Measurements from ENCODE around the gene MLF2. TPM values are rescaled to one million over a fixed set of nuclear protein-coding genes. Genes with fewer than 3 reads are reported as not detected.

The MLF2 gene
- total and polyA plus RNA-seq, 2 donors, result 69.5 to 131 TPM

DNA sequence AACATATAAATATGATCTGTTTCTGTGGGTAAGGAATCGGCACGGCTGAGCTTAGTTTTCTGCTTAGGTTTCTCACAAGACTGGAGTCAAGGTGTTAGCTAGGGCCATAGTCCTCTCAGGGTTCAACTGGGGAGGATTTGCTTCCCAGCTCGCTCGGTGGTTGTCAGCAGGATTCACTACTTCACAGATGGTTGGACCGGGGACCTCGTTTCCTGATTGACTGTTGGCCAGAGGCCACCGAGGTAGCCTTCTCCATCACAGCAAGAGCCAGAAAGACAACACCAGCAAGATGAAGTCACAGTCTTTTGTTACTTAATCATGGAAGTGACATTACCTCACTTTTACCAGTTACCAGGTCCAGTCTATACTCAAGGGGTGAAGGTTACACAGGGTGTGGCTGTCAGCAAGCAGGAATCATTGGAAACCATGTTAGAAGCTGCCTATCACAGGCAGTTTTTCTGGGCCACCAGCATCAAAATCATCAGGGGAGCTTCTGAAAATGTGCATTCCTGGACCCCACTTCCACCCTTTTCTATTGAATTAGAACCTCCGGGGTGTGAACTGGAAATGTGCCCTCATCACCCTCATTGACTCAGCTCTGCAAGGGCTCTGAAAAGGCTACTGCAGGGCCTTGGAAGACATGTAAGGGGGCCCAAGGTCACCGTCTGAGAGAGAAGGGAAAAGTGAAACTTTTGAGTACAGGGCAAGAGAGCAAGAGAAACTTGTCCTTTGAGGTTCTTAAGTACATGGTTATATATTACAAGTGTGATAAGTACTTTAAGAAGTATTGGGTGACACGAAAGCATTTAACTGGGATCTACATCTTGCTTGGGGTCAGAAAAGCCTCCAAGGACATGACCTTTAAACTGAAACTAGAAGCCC, 18.2 kb downstream of the MLF2 start:
- Histone ChIP-seq H3K36me3 (ENCODE audit: control insufficient read depth in 2 of 2, insufficient read depth in 2 of 2, low read length in 1 of 2) (peaks cover 25 to 30% of the 10 kb centered on the region in 2 donors), H3K4me3 (ENCODE audit: low read length in 2 of 2) (no peak overlapping the region), H3K4me1 (ENCODE audit: control insufficient read depth in 2 of 2, insufficient read depth in 2 of 2, low read length in 2 of 2) (no peaks in the 10 kb centered on the region), H3K27ac (ENCODE audit: low read depth in 1 of 2, low read length in 1 of 2) (no peak overlapping the region), H3K27me3 (ENCODE audit: control insufficient read depth in 2 of 2, insufficient read depth in 1 of 2, low read length in 1 of 2) (no peaks in the 10 kb centered on the region), H3K9me3 (ENCODE audit: control insufficient read depth in 2 of 2, insufficient read depth in 1 of 2, low read length in 1 of 2) (no peaks in the 10 kb centered on the region)
- no peak for DNase-seq (ENCODE audit: low read depth in 6 of 9, low spot score in 9 of 9)
- WGBS, result 97% methylated on average over 10 of the region's 10 CpGs

DNA sequence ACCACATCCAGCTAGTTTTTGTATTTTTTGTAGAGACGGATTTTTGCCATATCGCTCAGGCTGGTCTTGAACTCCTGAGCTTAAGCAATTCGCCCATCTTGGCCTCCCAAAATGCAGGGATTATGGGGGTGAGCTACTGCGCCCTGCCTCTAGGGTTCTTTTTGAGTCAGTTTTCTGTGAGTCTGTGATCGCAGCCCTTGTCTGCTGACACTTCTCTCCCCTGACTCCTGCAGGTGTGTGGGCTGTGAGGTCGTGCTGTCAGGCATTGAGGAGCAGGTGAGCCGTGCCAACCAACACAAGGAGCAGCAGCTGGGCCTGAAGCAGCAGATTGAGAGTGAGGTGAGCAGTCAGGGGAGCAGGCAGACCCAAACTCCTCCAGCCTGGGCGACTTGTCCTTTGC, 22.8 kb downstream of the MLF2 start:
- no peak for DNase-seq (ENCODE audit: low read depth in 6 of 9, low spot score in 9 of 9)
- no peak overlapping the region for H3K27ac ChIP-seq (ENCODE audit: low read depth in 1 of 2, low read length in 1 of 2)
- H3K4me3 ChIP-seq (ENCODE audit: low read length in 2 of 2), result no peak overlapping the region
- H3K36me3 ChIP-seq (ENCODE audit: control insufficient read depth in 2 of 2, insufficient read depth in 2 of 2, low read length in 1 of 2), result peaks cover 43 to 58% of the 10 kb centered on the region in 2 donors
- no peaks in the 10 kb centered on the region for H3K9me3 ChIP-seq (ENCODE audit: control insufficient read depth in 2 of 2, insufficient read depth in 1 of 2, low read length in 1 of 2)
- H3K27me3 ChIP-seq (ENCODE audit: control insufficient read depth in 2 of 2, insufficient read depth in 1 of 2, low read length in 1 of 2), result no peaks in the 10 kb centered on the region
- WGBS, result 97% methylated on average over 8 of the region's 8 CpGs
- H3K4me1 ChIP-seq (ENCODE audit: control insufficient read depth in 2 of 2, insufficient read depth in 2 of 2, low read length in 2 of 2), result no peaks in the 10 kb centered on the region

- H3K4me3 ChIP-seq (ENCODE audit: low read length in 2 of 2), result no peak overlapping the region
- no peaks in the 10 kb centered on the region for H3K27me3 ChIP-seq (ENCODE audit: control insufficient read depth in 2 of 2, insufficient read depth in 1 of 2, low read length in 1 of 2)
- peaks cover 0 to 4% of the 10 kb centered on the region in 2 donors for H3K9me3 ChIP-seq (ENCODE audit: control insufficient read depth in 2 of 2, insufficient read depth in 1 of 2, low read length in 1 of 2)
- H3K27ac ChIP-seq (ENCODE audit: low read depth in 1 of 2, low read length in 1 of 2), result no peak overlapping the region
- DNase-seq (ENCODE audit: low read depth in 6 of 9, low spot score in 9 of 9), result no peak
- peaks cover 38 to 54% of the 10 kb centered on the region in 2 donors for H3K36me3 ChIP-seq (ENCODE audit: control insufficient read depth in 2 of 2, insufficient read depth in 2 of 2, low read length in 1 of 2)
- 98% methylated on average over 18 of the region's 18 CpGs for WGBS
- peaks cover 6 to 9% of the 10 kb centered on the region in 2 donors for H3K4me1 ChIP-seq (ENCODE audit: control insufficient read depth in 2 of 2, insufficient read depth in 2 of 2, low read length in 2 of 2)
Observed at GRCh38 chr12:6729186-6729585, 23.8 kb downstream of the MLF2 start.

DNA sequence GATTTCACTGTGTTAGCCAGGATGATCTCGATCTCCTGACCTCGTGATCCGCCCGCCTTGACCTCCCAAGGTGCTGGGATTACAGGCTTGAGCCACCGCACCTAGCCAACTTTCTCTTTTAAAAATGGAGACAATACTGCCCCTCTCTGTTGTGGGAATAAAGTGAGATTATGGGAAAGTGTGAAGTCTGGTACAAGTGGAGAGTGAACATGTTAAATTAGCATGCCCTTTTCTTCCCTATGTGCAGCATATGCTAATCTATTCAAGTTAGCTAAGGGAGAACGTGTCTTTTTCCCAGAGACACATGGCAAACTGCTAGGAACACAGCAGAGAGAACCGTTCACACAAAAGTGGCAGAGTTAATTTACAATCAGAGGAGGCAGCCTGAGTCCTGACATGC, 27.6 kb downstream of the MLF2 start:
- Histone ChIP-seq H3K9me3 (ENCODE audit: control insufficient read depth in 2 of 2, insufficient read depth in 1 of 2, low read length in 1 of 2) (peaks cover 0 to 4% of the 10 kb centered on the region in 2 donors), H3K27me3 (ENCODE audit: control insufficient read depth in 2 of 2, insufficient read depth in 1 of 2, low read length in 1 of 2) (peaks cover 0 to 2% of the 10 kb centered on the region in 2 donors), H3K4me3 (ENCODE audit: low read length in 2 of 2) (no peak overlapping the region), H3K36me3 (ENCODE audit: control insufficient read depth in 2 of 2, insufficient read depth in 2 of 2, low read length in 1 of 2) (peaks cover 23 to 33% of the 10 kb centered on the region in 2 donors), H3K4me1 (ENCODE audit: control insufficient read depth in 2 of 2, insufficient read depth in 2 of 2, low read length in 2 of 2) (peaks cover 6 to 9% of the 10 kb centered on the region in 2 donors), H3K27ac (ENCODE audit: low read depth in 1 of 2, low read length in 1 of 2) (no peak overlapping the region)
- 98% methylated on average over 7 of the region's 7 CpGs for WGBS
- DNase-seq (ENCODE audit: low read depth in 6 of 9, low spot score in 9 of 9), result no peak

GRCh38 chr12:6724409-6724797, 28.5 kb downstream of the MLF2 start:
- peak in 2 of 9 donors; percentile 25 to 28 for DNase-seq (ENCODE audit: low read depth in 6 of 9, low spot score in 9 of 9)
- H3K27ac ChIP-seq (ENCODE audit: low read depth in 1 of 2, low read length in 1 of 2), result peak overlapping the region; percentile 64 to 86
- 10% methylated on average over 10 of the region's 10 CpGs for WGBS
- peaks cover 14 to 24% of the 10 kb centered on the region in 2 donors for H3K36me3 ChIP-seq (ENCODE audit: control insufficient read depth in 2 of 2, insufficient read depth in 2 of 2, low read length in 1 of 2)
- H3K4me3 ChIP-seq (ENCODE audit: low read length in 2 of 2), result peak overlapping the region; percentile 48 to 68
- H3K27me3 ChIP-seq (ENCODE audit: control insufficient read depth in 2 of 2, insufficient read depth in 1 of 2, low read length in 1 of 2), result peaks cover 0 to 2% of the 10 kb centered on the region in 2 donors
- peaks cover 0 to 4% of the 10 kb centered on the region in 2 donors for H3K9me3 ChIP-seq (ENCODE audit: control insufficient read depth in 2 of 2, insufficient read depth in 1 of 2, low read length in 1 of 2)
- H3K4me1 ChIP-seq (ENCODE audit: control insufficient read depth in 2 of 2, insufficient read depth in 2 of 2, low read length in 2 of 2), result peaks cover 6 to 9% of the 10 kb centered on the region in 2 donors

GRCh38 chr12:6723607-6724408, 29.1 kb downstream of the MLF2 start, which contains the start of gene COPS7A:
Gene COPS7A (plus strand): TSS chr12:6724046. CDS start chr12:6724657, 611 bp downstream.
- peak within 1 kb of the TSS; percentile 48 to 68 for H3K4me3 ChIP-seq (ENCODE audit: low read length in 2 of 2)
- H3K4me1 ChIP-seq (ENCODE audit: control insufficient read depth in 2 of 2, insufficient read depth in 2 of 2, low read length in 2 of 2), result peaks cover 6 to 9% of the 10 kb centered on the region in 2 donors
- peaks cover 0 to 4% of the 10 kb centered on the region in 2 donors for H3K9me3 ChIP-seq (ENCODE audit: control insufficient read depth in 2 of 2, insufficient read depth in 1 of 2, low read length in 1 of 2)
- peaks cover 0 to 2% of the 10 kb centered on the region in 2 donors for H3K27me3 ChIP-seq (ENCODE audit: control insufficient read depth in 2 of 2, insufficient read depth in 1 of 2, low read length in 1 of 2)
- peak; percentile 74 to 97 (median 89) for DNase-seq (ENCODE audit: low read depth in 6 of 9, low spot score in 9 of 9)
- under 1% methylated on average over 49 of the region's 49 CpGs for WGBS
- H3K36me3 ChIP-seq (ENCODE audit: control insufficient read depth in 2 of 2, insufficient read depth in 2 of 2, low read length in 1 of 2), result peaks cover 9 to 18% of the 10 kb centered on the region in 2 donors
- H3K27ac ChIP-seq (ENCODE audit: low read depth in 1 of 2, low read length in 1 of 2), result peak within 1 kb of the TSS; percentile 64 to 86

DNA sequence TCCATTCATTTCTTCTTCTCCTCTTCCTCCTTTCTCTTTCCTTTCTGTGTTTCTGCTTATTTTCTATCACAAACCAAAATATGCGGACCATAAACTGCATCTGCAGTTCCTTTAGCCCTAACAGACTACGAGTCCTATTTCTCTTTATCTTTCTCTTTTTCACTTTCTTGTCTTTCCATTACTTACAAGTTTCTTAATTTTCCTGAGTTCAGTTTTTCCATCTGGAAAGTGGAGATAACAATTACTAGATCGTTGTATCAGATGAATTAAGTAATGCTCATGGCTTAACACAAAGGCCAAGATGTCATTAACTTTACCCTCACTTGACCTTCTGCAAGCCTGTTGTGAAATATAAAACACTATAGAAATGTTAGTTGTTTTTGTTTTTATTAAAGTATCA, 30.1 kb downstream of the MLF2 start:
- peaks cover 6 to 9% of the 10 kb centered on the region in 2 donors for H3K4me1 ChIP-seq (ENCODE audit: control insufficient read depth in 2 of 2, insufficient read depth in 2 of 2, low read length in 2 of 2)
- peaks cover under 1 to 10% of the 10 kb centered on the region in 2 donors for H3K36me3 ChIP-seq (ENCODE audit: control insufficient read depth in 2 of 2, insufficient read depth in 2 of 2, low read length in 1 of 2)
- no peak for DNase-seq (ENCODE audit: low read depth in 6 of 9, low spot score in 9 of 9)
- no peak overlapping the region for H3K27ac ChIP-seq (ENCODE audit: low read depth in 1 of 2, low read length in 1 of 2)
- H3K4me3 ChIP-seq (ENCODE audit: low read length in 2 of 2), result no peak overlapping the region
- peaks cover 0 to 2% of the 10 kb centered on the region in 2 donors for H3K27me3 ChIP-seq (ENCODE audit: control insufficient read depth in 2 of 2, insufficient read depth in 1 of 2, low read length in 1 of 2)
- 85% methylated on average over 3 of the region's 3 CpGs for WGBS
- peaks cover 0 to 4% of the 10 kb centered on the region in 2 donors for H3K9me3 ChIP-seq (ENCODE audit: control insufficient read depth in 2 of 2, insufficient read depth in 1 of 2, low read length in 1 of 2)

GRCh38 chr12:6716874-6717437, 36.0 kb downstream of the MLF2 start:
- 92% methylated on average over 8 of the region's 10 CpGs for WGBS
- H3K9me3 ChIP-seq (ENCODE audit: control insufficient read depth in 2 of 2, insufficient read depth in 1 of 2, low read length in 1 of 2), result no peaks in the 10 kb centered on the region
- no peak overlapping the region for H3K27ac ChIP-seq (ENCODE audit: low read depth in 1 of 2, low read length in 1 of 2)
- H3K27me3 ChIP-seq (ENCODE audit: control insufficient read depth in 2 of 2, insufficient read depth in 1 of 2, low read length in 1 of 2), result peaks cover 0 to 2% of the 10 kb centered on the region in 2 donors
- H3K36me3 ChIP-seq (ENCODE audit: control insufficient read depth in 2 of 2, insufficient read depth in 2 of 2, low read length in 1 of 2), result no peaks in the 10 kb centered on the region
- no peak overlapping the region for H3K4me3 ChIP-seq (ENCODE audit: low read length in 2 of 2)
- no peaks in the 10 kb centered on the region for H3K4me1 ChIP-seq (ENCODE audit: control insufficient read depth in 2 of 2, insufficient read depth in 2 of 2, low read length in 2 of 2)
- DNase-seq (ENCODE audit: low read depth in 6 of 9, low spot score in 9 of 9), result no peak

Measured in thymus (tissue), 11 donors.